T-cell (primary cell): Measurements from ENCODE around the gene CTNNA1. TPM values are rescaled to one million over a fixed set of nuclear protein-coding genes. Genes with fewer than 3 reads are reported as not detected.

Experiments
- ATAC-seq, 4 experiments: fragments of 200-7000 bp in 3 of 4; fragments of 150-1000 bp in 1 of 4; cut with Tn5 transposase; replicated peaks in 1 of 4; 1 replicate in 3 of 4; 2 replicates in 1 of 4; pipeline ENCODE4 v1.10.0; 2021; ENCODE audit warnings: moderate library complexity in 3 of 4, mild to moderate bottlenecking in 2 of 4, moderate number of reproducible peaks in 1 of 4
- CTCF ChIA-PET, 2 donors: fragments of 300-600 bp; sonication (Branson Sonifier 250); formaldehyde crosslinking; loops; one replicate each; lab custom pipeline; 2022; ENCODE audit warnings: antibody characterized with exemption in 2 of 2; lab: Charles Lee
- POLR2A ChIA-PET, 2 donors: fragments of 300-600 bp; sonication (Branson Sonifier 250); formaldehyde crosslinking; loops; one replicate each; lab custom pipeline; 2022; ENCODE audit warnings: antibody characterized with exemption in 2 of 2; lab: Charles Lee
- DNase-seq, 35 experiments: peaks; one replicate each; pipeline versions ENCODE4 v3.0.0 to v3.0.0-alpha.2; 2013 to 2023
- H3K27ac ChIP-seq: one replicate; pipeline ENCODE4 v1.5.1; 2013; ENCODE audit warnings: low read length
- H3K27me3 ChIP-seq, 2 experiments: replicated peaks in 1 of 2; 1 replicate in 1 of 2; 2 replicates in 1 of 2; pipeline versions ENCODE4 v1.6.1 to v1.7.0; 2013; ENCODE audit warnings: low read length in 1 of 2, mixed read lengths in 1 of 2; ENCODE audit not compliant: control insufficient read depth in 2 of 2, insufficient read depth in 2 of 2; ENCODE audit errors: extremely low read depth in 1 of 2
- H3K36me3 ChIP-seq, 2 donors: 1 replicate in 1 of 2; 2 replicates in 1 of 2; pipeline versions ENCODE4 v1.6.1 to v1.7.0; 2013; ENCODE audit warnings: low read length in 1 of 2; ENCODE audit not compliant: control insufficient read depth in 2 of 2, insufficient read depth in 1 of 2; ENCODE audit errors: extremely low read depth in 1 of 2
- H3K4me1 ChIP-seq, 2 experiments: 1 replicate in 1 of 2; 2 replicates in 1 of 2; pipeline versions ENCODE4 v1.6.1 to v1.7.0; 2013; ENCODE audit warnings: low read length in 2 of 2, mixed read lengths in 1 of 2; ENCODE audit not compliant: insufficient read depth in 2 of 2, control insufficient read depth in 1 of 2; ENCODE audit errors: extremely low read depth in 1 of 2
- H3K4me3 ChIP-seq, 2 donors: 1 replicate in 1 of 2; 2 replicates in 1 of 2; pipeline versions ENCODE4 v1.5.1 to v1.7.0; 2013; ENCODE audit warnings: mild to moderate bottlenecking in 2 of 2, low read length in 1 of 2, moderate library complexity in 1 of 2; ENCODE audit not compliant: control insufficient read depth in 1 of 2; ENCODE audit errors: extremely low read depth in 1 of 2
- H3K9me3 ChIP-seq: 2 replicates; pipeline ENCODE4 v1.7.0; 2013
- H3K27ac Mint-ChIP-seq, 2 donors: one replicate each; pipeline ENCODE4 v1.8.0; 2020 to 2021; ENCODE audit warnings: mild to moderate bottlenecking in 2 of 2, mixed read lengths in 2 of 2
- H3K27me3 Mint-ChIP-seq, 2 donors: one replicate each; pipeline ENCODE4 v1.8.0; 2021 to 2022; ENCODE audit warnings: mixed read lengths in 2 of 2
- H3K36me3 Mint-ChIP-seq: one replicate; pipeline ENCODE4 v1.8.0; 2021; ENCODE audit warnings: mixed read lengths
- H3K4me1 Mint-ChIP-seq, 3 donors: one replicate each; pipeline ENCODE4 v1.8.0; 2020 to 2022; ENCODE audit warnings: mixed read lengths in 3 of 3, mild to moderate bottlenecking in 1 of 3
- H3K4me3 Mint-ChIP-seq, 3 donors: one replicate each; pipeline ENCODE4 v1.8.0; 2020 to 2022; ENCODE audit warnings: mild to moderate bottlenecking in 3 of 3, mixed read lengths in 3 of 3, moderate library complexity in 3 of 3
- H3K9me3 Mint-ChIP-seq, 3 donors: one replicate each; pipeline ENCODE4 v1.8.0; 2020 to 2022; ENCODE audit warnings: mixed read lengths in 3 of 3
- WGBS: methylation state at CpG from one replicate; pipeline ENCODE4 v1.1.5; 2013; ENCODE audit warnings: missing lambda C conversion rate; ENCODE audit not compliant: insufficient coverage; 5-methylcytosine and 5-hydroxymethylcytosine counted together
- total RNA-seq, 35 experiments: library from RNA in 6 of 35; stranded (reverse) in 6 of 35; fragments of 120-200 nt in 1 of 35; gene quantifications; one replicate each; pipeline versions ENCODE4 v1.2.1 to v1.2.4 and lab custom pipeline; 2013 to 2026

The CTNNA1 gene
- total RNA-seq, 5 donors from 2014 or later (not counting 1 experiment from before 2014, with no cell fraction given): 13.5 to 33.3 (median 18.5) TPM

DNA sequence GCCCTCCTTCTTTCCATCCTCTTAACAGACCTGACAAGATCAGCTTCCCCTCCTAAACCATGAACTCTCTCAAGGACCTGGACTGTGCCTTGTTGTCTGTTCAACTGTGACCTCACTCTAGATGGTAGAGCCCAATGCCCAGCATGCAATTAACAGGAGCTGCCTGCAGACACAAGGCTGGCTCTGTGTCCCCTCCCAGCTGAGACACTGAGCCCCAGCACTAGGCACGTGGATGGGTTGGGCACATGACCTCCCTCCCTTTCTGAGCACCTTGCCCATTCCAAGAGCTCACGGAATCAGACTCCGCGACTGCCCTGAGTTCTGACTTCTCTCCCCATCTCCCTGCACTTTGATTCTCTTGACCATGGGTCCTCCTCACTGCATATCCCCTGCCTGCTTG lies 215.4 kb downstream of the CTNNA1 start:
- Mint-ChIP-seq H3K27me3 (no peaks in the 10 kb centered on the region), H3K36me3 (peaks cover 13% of the 10 kb centered on the region), H3K4me3 (no peak overlapping the region), H3K27ac (no peak overlapping the region), H3K4me1 (no peaks in the 10 kb centered on the region), H3K9me3 (no peaks in the 10 kb centered on the region)
- Histone ChIP-seq H3K27ac (no peak overlapping the region), H3K4me1 (no peaks in the 10 kb centered on the region), H3K9me3 (no peaks in the 10 kb centered on the region), H3K27me3 (no peaks in the 10 kb centered on the region), H3K36me3 (peaks cover 0 to 6% of the 10 kb centered on the region in 2 donors), H3K4me3 (no peak overlapping the region)
- ChIA-PET POLR2A (no interaction called here), CTCF (no interaction called here)
- ATAC-seq: no peak
- DNase-seq: no peak
- 95% methylated on average over 4 of the region's 4 CpGs for whole genome bisulfite sequencing

DNA sequence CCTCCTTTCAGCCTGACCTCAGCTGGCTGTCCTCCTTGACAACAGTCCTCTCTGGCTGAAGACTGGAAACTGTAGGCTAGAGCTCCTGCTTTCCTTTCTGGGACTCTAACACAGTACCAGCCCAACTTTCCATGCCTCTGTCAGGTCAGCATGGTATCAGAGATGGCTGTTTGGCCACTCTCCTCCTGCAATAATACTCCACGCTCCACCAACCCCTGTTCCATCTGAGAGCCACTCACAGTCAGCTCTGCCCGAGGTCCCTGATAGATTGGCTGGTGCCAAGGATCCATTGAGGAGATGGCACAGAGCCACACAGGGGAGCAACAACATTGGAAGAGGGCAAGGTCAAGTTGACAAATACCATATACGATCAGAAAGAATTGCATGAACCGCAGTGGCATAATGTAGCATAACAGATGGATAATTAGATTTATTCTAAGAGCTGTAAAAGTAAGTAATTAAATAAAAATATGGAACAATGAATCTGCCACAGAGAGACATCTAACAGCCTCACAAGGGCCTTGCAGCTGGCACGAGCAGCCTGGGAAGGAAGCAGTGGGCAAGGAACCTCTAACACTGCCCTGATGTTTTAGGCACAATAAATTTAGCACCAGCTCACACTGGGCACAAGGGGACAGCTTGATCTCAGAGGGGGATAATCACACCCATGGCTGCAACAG lies 216.2 kb downstream of the CTNNA1 start:
- H3K27me3 ChIP-seq: no peaks in the 10 kb centered on the region
- DNase-seq (no peak), ATAC-seq (no peak)
- WGBS: 100% methylated on average over 2 of the region's 5 CpGs
- Mint-ChIP-seq H3K4me1 (no peaks in the 10 kb centered on the region), H3K4me3 (no peak overlapping the region), H3K27ac (no peak overlapping the region), H3K36me3 (peaks cover 13% of the 10 kb centered on the region), H3K27me3 (no peaks in the 10 kb centered on the region), H3K9me3 (no peaks in the 10 kb centered on the region)
- peaks cover 0 to 6% of the 10 kb centered on the region in 2 donors for H3K36me3 ChIP-seq
- no peaks in the 10 kb centered on the region for H3K9me3 ChIP-seq
- ChIA-PET CTCF (interaction anchor here in 1 of 2 donors (0.5 kb wide), 1 partner anchor 166 kb away, joined by 3 read pairs; no protein-coding TSS in a partner anchor), POLR2A (no interaction called here)
- no peak overlapping the region for H3K27ac ChIP-seq
- H3K4me1 ChIP-seq: no peaks in the 10 kb centered on the region
- H3K4me3 ChIP-seq: no peak overlapping the region

DNA sequence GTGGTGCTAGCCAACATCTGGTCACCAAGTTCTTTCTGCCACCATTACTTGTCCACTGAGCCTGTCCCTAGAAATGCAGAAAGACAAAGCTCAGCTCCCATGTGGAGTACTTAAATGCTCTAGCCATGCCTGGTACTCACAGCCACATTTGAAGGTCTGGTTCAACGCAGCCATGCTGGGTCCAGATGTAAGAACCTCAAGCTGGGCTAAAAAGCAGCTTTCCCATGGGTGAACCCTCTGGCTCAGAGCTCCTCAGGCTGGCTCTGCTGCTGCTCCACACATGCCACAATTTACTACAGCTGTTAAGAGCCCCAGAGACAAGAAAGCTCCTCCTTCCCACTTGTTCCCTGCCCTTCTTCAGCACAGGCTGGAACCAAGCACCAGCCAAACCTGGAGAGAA lies 219.0 kb downstream of the CTNNA1 start:
- no peak overlapping the region for H3K4me3 ChIP-seq
- no peak overlapping the region for H3K27ac ChIP-seq
- no peaks in the 10 kb centered on the region for H3K9me3 ChIP-seq
- H3K27ac Mint-ChIP-seq: no peak overlapping the region
- H3K9me3 Mint-ChIP-seq: no peaks in the 10 kb centered on the region
- peaks cover 13% of the 10 kb centered on the region for H3K36me3 Mint-ChIP-seq
- no peaks in the 10 kb centered on the region for H3K4me1 Mint-ChIP-seq
- ChIA-PET CTCF (no interaction called here), POLR2A (no interaction called here)
- peaks cover 0 to 6% of the 10 kb centered on the region in 2 donors for H3K36me3 ChIP-seq
- WGBS: 75% methylated on average over 1 of the region's 1 CpG
- ATAC-seq (no peak), DNase-seq (no peak)
- H3K4me3 Mint-ChIP-seq: no peak overlapping the region
- H3K4me1 ChIP-seq: no peaks in the 10 kb centered on the region
- H3K27me3 Mint-ChIP-seq: no peaks in the 10 kb centered on the region
- H3K27me3 ChIP-seq: no peaks in the 10 kb centered on the region

DNA sequence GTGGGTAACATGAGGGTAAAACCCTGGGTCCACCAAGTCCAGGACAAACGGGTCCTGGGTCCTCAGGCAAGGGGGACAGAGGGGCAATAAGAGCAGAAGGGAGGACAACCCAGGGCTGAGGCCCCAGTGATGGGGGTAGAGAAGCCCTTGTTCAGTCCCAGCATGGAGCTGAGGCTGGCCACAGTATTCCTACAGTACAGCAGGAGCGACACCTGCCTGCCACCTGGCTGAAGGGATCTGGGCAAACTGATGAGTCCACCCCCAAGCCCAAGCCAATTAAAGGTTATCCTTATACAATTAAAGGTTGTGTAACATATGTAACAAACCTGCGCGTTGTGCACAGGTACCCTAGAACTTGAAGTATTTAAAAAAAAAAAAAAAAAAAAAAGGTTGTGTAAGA lies 219.6 kb downstream of the CTNNA1 start:
- Mint-ChIP-seq H3K27me3 (no peaks in the 10 kb centered on the region), H3K4me1 (no peaks in the 10 kb centered on the region), H3K36me3 (peaks cover 13% of the 10 kb centered on the region), H3K9me3 (no peaks in the 10 kb centered on the region), H3K27ac (no peak overlapping the region), H3K4me3 (no peak overlapping the region)
- DNase-seq: no peak
- ATAC-seq: no peak
- Histone ChIP-seq H3K4me1 (no peaks in the 10 kb centered on the region), H3K4me3 (no peak overlapping the region), H3K9me3 (no peaks in the 10 kb centered on the region), H3K27me3 (no peaks in the 10 kb centered on the region), H3K27ac (no peak overlapping the region), H3K36me3 (peaks cover 0 to 6% of the 10 kb centered on the region in 2 donors)
- ChIA-PET CTCF (no interaction called here), POLR2A (no interaction called here)
- WGBS: 83% methylated on average over 1 of the region's 4 CpGs

DNA sequence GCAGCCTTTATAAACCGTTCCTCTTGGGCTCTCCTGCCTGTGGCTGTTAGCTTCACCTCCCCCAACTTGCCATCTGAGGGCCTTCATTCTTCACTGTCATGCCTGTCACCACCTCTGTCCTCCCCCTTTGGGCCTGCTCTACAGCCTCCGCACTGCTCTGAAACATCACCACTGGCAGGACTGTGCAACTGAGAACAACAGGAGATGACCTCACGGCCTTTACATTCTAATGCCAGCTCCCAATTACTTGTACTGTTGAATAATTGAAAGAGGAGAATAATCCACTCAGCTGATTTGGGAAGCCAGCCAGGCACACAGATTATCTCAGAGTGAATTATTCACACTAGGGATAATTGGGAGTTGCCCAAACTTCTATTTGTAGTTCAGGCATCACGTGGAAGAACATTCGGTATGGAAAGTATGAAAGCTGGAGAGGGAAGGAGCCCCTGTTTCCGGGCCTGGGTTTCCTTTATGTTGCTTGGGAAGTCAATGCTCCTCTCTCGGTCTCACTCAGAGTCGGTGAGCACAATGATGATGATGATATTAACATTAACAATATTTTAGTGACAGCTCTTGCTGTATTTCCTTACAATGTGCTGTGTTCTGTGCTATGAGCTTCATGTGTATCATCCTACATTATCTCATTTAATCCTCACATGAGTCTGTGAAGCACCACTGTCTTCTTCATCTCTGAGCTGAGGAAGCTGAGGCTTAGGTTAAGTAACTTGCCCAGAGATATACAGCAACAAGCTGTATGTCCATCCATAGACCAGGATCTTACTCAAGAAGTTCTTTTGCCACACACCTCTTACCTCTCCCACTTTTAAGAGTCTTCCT lies 221.2 kb downstream of the CTNNA1 start:
- POLR2A ChIA-PET: interaction anchor here in 1 of 2 donors (0.7 kb wide), 1 partner anchor 464 kb away, joined by 3 read pairs; no protein-coding TSS in a partner anchor
- H3K4me3 ChIP-seq: no peak overlapping the region
- no peak overlapping the region for H3K4me3 Mint-ChIP-seq
- WGBS: 83% methylated on average over 1 of the region's 8 CpGs
- H3K9me3 ChIP-seq: no peaks in the 10 kb centered on the region
- DNase-seq (no peak), ATAC-seq (no peak)
- H3K9me3 Mint-ChIP-seq: no peaks in the 10 kb centered on the region
- no peak overlapping the region for H3K27ac ChIP-seq
- H3K36me3 ChIP-seq: peaks cover 0 to 6% of the 10 kb centered on the region in 2 donors
- H3K27me3 ChIP-seq: no peaks in the 10 kb centered on the region
- peaks cover 13% of the 10 kb centered on the region for H3K36me3 Mint-ChIP-seq
- no peaks in the 10 kb centered on the region for H3K27me3 Mint-ChIP-seq
- no peak overlapping the region for H3K27ac Mint-ChIP-seq
- peaks cover 0 to 2% (median 2%) of the 10 kb centered on the region in 3 donors for H3K4me1 Mint-ChIP-seq
- CTCF ChIA-PET: no interaction called here
- peaks cover 0 to 5% of the 10 kb centered on the region in 2 experiments for H3K4me1 ChIP-seq

DNA sequence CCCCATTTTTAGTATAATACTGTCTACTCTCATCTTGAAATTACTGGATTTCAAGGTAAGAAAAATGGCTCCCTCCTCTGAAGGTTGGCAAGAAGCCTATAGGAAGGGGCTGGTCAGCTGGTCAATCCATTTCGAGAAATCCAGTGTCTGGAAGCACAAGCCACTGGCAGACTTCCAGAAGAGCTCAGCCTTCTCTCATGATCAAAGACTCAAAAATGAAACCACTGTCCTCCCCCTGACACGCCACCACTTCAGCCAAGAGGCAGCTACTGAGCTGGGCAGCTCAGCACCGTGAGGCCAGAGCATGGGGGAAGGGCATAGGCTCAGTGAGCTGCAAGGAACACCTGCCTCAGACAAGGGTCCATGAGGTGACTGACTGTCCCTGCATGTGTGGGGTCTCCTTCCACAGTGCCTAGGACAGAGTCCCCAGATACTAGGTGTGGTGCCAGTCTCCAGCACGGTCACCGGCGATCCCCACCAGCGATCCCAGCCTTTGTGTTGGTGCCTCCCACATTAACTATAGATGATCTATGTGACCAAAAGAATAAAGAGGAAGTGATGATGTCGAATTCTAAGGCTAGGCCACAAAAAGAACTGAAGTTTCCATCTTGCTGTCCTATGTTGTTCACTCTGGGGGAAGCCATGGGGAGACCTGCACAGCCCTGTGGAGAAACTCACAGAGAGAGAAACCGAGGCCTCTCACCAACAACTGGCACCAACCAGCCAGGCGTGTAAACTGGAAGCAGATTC lies 222.0 kb downstream of the CTNNA1 start:
- Mint-ChIP-seq H3K4me1 (peaks cover 8 to 11% (median 10%) of the 10 kb centered on the region in 3 donors), H3K9me3 (no peaks in the 10 kb centered on the region), H3K36me3 (peaks cover 9% of the 10 kb centered on the region), H3K27ac (no peak overlapping the region), H3K4me3 (no peak overlapping the region), H3K27me3 (no peaks in the 10 kb centered on the region)
- ATAC-seq: no peak
- Histone ChIP-seq H3K27ac (no peak overlapping the region), H3K4me1 (peaks cover 6 to 13% of the 10 kb centered on the region in 2 experiments), H3K9me3 (no peaks in the 10 kb centered on the region), H3K36me3 (no peaks in the 10 kb centered on the region), H3K4me3 (no peak overlapping the region), H3K27me3 (no peaks in the 10 kb centered on the region)
- POLR2A ChIA-PET: no interaction called here
- DNase-seq: no peak
- WGBS: 69% methylated on average over 2 of the region's 10 CpGs
- CTCF ChIA-PET: interaction anchor here in 1 of 2 donors (0.7 kb wide), 1 partner anchor 64 kb away, joined by 3 read pairs; no protein-coding TSS in a partner anchor
